Measurements from ENCODE around the gene APOM.
A peak's percentile ranks its signal among the peaks of the same experiment; 100 is the strongest.

APOM gene

DNA sequence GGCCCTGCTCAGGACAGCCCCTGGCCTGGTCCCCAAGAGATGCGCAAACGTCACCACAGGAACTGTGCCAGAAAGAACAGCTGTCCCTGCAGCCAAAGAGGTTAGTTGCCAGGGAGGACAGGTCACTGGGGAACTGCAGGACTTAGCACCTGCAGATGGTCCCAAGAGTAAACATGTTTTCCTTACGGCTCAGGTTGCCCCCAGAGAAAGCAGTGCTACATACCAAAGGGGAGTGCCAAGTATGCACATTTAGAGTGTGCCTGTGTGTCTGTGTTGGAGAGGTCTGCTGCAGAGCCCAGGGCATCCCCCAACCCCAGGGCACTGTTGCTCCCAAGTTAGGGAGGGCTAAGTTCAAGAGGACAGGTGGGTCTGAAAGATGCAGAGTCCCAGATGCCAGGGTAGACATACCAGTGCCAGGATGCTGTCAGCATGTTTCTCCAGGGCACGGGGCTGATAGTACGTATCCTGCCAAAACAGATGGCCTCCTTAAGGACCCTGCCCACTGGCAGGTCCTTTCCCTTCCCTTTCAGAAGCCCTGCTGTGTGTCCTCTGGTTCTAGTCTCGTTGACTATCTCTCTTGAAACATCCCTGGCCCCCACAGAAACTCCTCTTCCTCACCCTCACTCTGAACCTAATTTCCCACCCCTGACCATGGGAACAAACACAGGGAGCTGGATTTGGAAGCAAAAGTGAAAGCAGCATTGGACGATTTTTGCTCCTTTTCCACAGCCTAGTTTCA, 46.1 kb downstream of the APOM start:
- H3K27ac ChIP-seq (ENCODE audit: low read depth, low read length) = no peak overlapping the region
- 0 out of 2 replicates have a peak, but pooled peaks cover 4% of the 10 kb centered on the region for H3K4me1 ChIP-seq (ENCODE audit: insufficient read depth, low read length)
- no peaks in the 10 kb centered on the region for H3K27me3 ChIP-seq (ENCODE audit: insufficient read depth, low read length)
- peak overlapping the region; percentile 84; the same call in 1 of the 2 replicates for H3K9ac ChIP-seq (ENCODE audit: low read depth, low read length)
- H3K36me3 ChIP-seq (ENCODE audit: insufficient read depth, low read length) = peaks cover 15% of the 10 kb centered on the region; the same call in 1 of the 2 replicates
- peak overlapping the region; percentile 87 for H3K4me3 ChIP-seq (ENCODE audit: low read length)
- 68% methylated on average over 7 of the region's 7 CpGs for WGBS
- H3K9me3 ChIP-seq (ENCODE audit: insufficient read depth, low read depth, low read length) = no peaks in the 10 kb centered on the region

DNA sequence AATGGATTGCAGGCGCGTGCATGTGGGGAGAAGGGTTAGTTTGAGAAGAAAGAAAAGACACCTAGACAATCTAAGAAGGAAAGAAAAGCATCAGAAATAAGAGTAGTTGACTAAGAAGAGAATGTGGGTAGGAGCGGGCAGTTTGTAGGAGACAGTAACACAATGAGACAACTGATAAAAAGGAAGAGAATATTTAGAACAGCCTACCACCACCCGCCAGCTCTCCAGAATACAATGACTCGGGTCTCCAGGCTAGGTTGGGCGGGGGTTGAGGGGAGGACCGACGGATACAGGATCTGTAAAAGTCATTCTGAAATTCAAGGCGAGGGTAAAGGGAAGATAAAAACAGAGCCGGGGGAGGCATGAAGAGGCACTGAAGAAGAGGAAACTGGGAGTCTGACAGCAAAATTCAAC, 46.7 kb downstream of the APOM start:
- peak overlapping the region; percentile 84 for H3K9ac ChIP-seq (ENCODE audit: low read depth, low read length)
- H3K27ac ChIP-seq (ENCODE audit: low read depth, low read length) = peak overlapping the region; percentile 90; the same call in 1 of the 2 replicates
- WGBS = 4% methylated on average over 8 of the region's 10 CpGs
- H3K4me3 ChIP-seq (ENCODE audit: low read length) = peak overlapping the region; percentile 87
- H3K4me1 ChIP-seq (ENCODE audit: insufficient read depth, low read length) = 0 out of 2 replicates have a peak, but pooled peaks cover 4% of the 10 kb centered on the region
- H3K36me3 ChIP-seq (ENCODE audit: insufficient read depth, low read length) = peaks cover 10% of the 10 kb centered on the region; the same call in 1 of the 2 replicates
- H3K9me3 ChIP-seq (ENCODE audit: insufficient read depth, low read depth, low read length) = no peaks in the 10 kb centered on the region
- no peaks in the 10 kb centered on the region for H3K27me3 ChIP-seq (ENCODE audit: insufficient read depth, low read length)

DNA sequence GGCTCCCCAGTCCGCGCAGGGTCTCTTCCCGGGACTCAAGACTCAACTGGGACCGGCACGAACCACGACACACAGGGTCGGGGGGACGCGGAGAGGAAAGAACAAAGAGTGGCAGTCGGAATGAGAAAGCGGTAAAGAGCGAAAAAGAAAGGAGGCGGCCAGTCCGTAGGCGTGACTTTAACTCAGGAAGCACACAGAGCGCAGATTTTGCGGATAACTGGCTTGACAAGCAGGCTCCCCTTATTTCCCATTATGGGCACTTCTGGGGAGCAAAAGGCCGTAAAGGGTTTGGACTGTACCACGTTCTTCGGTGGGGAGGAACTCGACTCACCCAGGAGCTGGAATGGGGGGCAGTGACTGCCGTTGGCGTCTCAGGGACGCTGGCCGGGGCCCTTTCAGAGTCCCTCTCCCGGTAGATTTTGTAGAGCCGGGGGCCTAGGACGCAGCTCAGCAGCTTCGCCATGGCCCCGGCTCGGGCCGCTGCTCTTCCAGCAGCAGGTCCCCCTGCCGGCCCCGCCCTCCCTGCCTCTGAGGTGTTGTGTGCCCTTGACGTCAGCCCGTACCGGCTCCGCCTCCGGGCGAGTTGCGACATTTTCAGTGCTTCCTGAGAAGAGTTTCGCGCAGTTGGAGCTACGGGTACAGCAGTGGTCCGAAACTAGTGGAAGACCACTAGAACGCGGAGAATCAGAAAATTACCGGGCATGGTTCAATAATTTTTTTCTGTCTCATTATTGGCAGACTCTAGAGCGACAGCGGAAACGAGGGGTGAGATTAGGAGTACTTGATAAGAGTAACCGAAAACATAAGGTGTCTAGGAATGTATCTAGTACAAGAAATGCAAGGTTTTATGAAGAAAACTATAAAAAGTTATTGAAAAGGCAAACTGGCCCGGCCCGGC, 47.4 kb downstream of the APOM start, which contains the start of gene ABHD16A:
Gene ABHD16A (minus strand): TSS at position 506 of the 898 bp plus-strand sequence. CDS start 43 bp downstream, at position 463.
- peak within 1 kb of the TSS; percentile 90 for H3K27ac ChIP-seq (ENCODE audit: low read depth, low read length)
- 4% methylated on average over 54 of the region's 54 CpGs for WGBS
- H3K4me3 ChIP-seq (ENCODE audit: low read length) = peak within 1 kb of the TSS; percentile 87
- H3K27me3 ChIP-seq (ENCODE audit: insufficient read depth, low read length) = no peaks in the 10 kb centered on the region
- H3K36me3 ChIP-seq (ENCODE audit: insufficient read depth, low read length) = peaks cover 10% of the 10 kb centered on the region; the same call in 1 of the 2 replicates
- H3K9me3 ChIP-seq (ENCODE audit: insufficient read depth, low read depth, low read length) = no peaks in the 10 kb centered on the region
- peak within 1 kb of the TSS; percentile 84 for H3K9ac ChIP-seq (ENCODE audit: low read depth, low read length)
- 0 out of 2 replicates have a peak, but pooled peaks cover 4% of the 10 kb centered on the region for H3K4me1 ChIP-seq (ENCODE audit: insufficient read depth, low read length)

DNA sequence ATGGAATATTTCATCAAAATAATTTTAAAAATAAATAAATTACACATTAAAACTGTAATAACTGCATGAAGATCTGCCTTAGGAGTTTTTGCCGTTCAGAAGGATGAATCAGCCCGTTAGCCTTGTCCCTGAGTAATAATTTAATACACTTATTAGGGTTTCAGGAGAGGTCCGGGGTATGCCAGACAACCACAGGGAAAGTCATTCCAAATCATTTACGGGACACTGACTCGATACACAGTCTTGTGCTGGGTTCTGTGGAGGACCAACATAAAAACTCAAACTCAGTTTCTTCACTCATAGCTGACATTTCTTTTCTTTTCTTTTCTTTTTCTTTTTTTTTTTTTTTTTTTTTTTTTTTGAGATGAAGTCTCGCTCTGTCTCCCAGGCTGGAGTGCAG, 50.2 kb downstream of the APOM start:
- Histone ChIP-seq H3K9ac (ENCODE audit: low read depth, low read length) (no peak overlapping the region), H3K27ac (ENCODE audit: low read depth, low read length) (no peak overlapping the region), H3K27me3 (ENCODE audit: insufficient read depth, low read length) (no peaks in the 10 kb centered on the region), H3K4me3 (ENCODE audit: low read length) (no peak overlapping the region), H3K36me3 (ENCODE audit: insufficient read depth, low read length) (no peaks in the 10 kb centered on the region), H3K4me1 (ENCODE audit: insufficient read depth, low read length) (0 out of 2 replicates have a peak, but pooled peaks cover 4% of the 10 kb centered on the region), H3K9me3 (ENCODE audit: insufficient read depth, low read depth, low read length) (no peaks in the 10 kb centered on the region)
- WGBS = 91% methylated on average over 6 of the region's 6 CpGs

DNA sequence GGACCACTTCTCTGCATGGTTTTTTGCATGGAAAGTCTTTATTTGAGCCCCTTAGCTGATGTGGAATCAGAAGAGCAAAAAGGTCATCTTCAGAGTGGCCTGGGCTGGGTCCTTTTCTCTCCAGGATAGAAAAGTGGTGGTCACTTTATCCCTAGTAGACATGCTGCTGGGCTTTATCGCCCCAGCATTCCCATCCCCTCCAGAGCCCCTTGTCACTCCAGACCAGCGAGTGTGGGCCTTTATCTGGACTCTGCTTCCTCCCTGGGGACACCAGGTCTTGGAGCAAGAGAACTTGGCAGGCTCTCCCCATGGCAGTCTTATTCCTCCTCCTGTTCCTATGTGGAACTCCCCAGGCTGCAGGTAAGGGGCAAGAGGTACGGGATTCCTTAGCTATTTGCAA, 50.9 kb downstream of the APOM start, which contains the start of gene LY6G6F:
Gene LY6G6F (plus strand): TSS at position 268 of the 400 bp plus-strand sequence. CDS start 41 bp downstream, at position 309.
- Histone ChIP-seq H3K36me3 (ENCODE audit: insufficient read depth, low read length) (no peaks in the 10 kb centered on the region), H3K4me1 (ENCODE audit: insufficient read depth, low read length) (0 out of 2 replicates have a peak, but pooled peaks cover 4% of the 10 kb centered on the region), H3K27ac (ENCODE audit: low read depth, low read length) (no peak within 1 kb of the TSS), H3K27me3 (ENCODE audit: insufficient read depth, low read length) (no peaks in the 10 kb centered on the region), H3K9ac (ENCODE audit: low read depth, low read length) (no peak within 1 kb of the TSS), H3K4me3 (ENCODE audit: low read length) (no peak within 1 kb of the TSS), H3K9me3 (ENCODE audit: insufficient read depth, low read depth, low read length) (no peaks in the 10 kb centered on the region)
- 77% methylated on average over 2 of the region's 3 CpGs for WGBS

DNA sequence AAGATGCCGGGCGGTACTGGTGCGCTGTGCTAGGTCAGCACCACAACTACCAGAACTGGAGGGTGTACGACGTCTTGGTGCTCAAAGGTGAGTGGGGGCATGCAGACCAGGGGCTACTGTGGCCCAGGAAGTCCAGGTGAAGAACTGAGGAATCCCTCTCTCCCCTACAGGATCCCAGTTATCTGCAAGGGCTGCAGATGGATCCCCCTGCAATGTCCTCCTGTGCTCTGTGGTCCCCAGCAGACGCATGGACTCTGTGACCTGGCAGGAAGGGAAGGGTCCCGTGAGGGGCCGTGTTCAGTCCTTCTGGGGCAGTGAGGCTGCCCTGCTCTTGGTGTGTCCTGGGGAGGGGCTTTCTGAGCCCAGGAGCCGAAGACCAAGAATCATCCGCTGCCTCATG, 52.0 kb downstream of the APOM start:
- WGBS = 95% methylated on average over 10 of the region's 10 CpGs
- H3K4me1 ChIP-seq (ENCODE audit: insufficient read depth, low read length) = no peaks in the 10 kb centered on the region
- no peak overlapping the region for H3K27ac ChIP-seq (ENCODE audit: low read depth, low read length)
- no peak overlapping the region for H3K9ac ChIP-seq (ENCODE audit: low read depth, low read length)
- no peaks in the 10 kb centered on the region for H3K27me3 ChIP-seq (ENCODE audit: insufficient read depth, low read length)
- no peaks in the 10 kb centered on the region for H3K9me3 ChIP-seq (ENCODE audit: insufficient read depth, low read depth, low read length)
- H3K4me3 ChIP-seq (ENCODE audit: low read length) = no peak overlapping the region
- H3K36me3 ChIP-seq (ENCODE audit: insufficient read depth, low read length) = no peaks in the 10 kb centered on the region

All from HUES64 (cell line).